NCI-H1048 (cell line): Measurements from ENCODE around the gene NRXN3.

Experiments
- DNase-seq: peaks from one replicate; lab custom pipeline; 2025; lab: John Stamatoyannopoulos, UW

The NRXN3 gene

GRCh38 chr14:79906994-79907393, 1736.8 kb downstream of the NRXN3 start:
- DNase-seq = no peak

- DNase-seq = no peak
These were observed 1739.9 kb downstream of the NRXN3 start for GRCh38 chr14:79910086-79910485.

- DNase-seq = no peak
These were observed 1741.6 kb downstream of the NRXN3 start for GRCh38 chr14:79911744-79912143.

- DNase-seq = no peak
These were observed 1744.4 kb downstream of the NRXN3 start for GRCh38 chr14:79914595-79914994.

GRCh38 chr14:79915406-79915805, 1745.2 kb downstream of the NRXN3 start:
- DNase-seq = no peak

GRCh38 chr14:79916281-79916680, 1746.1 kb downstream of the NRXN3 start:
- no peak for DNase-seq

GRCh38 chr14:79916892-79917291, 1746.7 kb downstream of the NRXN3 start:
- DNase-seq = no peak
